NCI-H524 treated with DMSO at 0.1 percent for 48 hours (cell line): ENCODE data around the gene TPCN1.

ENCODE experiments used
- DNase-seq: peaks from one replicate; lab custom pipeline; 2025; lab: John Stamatoyannopoulos, UW

Gene TPCN1

GRCh38 chr12:113262710-113263109, 41.4 kb downstream of the TPCN1 start:
- DNase-seq, result no peak

DNA sequence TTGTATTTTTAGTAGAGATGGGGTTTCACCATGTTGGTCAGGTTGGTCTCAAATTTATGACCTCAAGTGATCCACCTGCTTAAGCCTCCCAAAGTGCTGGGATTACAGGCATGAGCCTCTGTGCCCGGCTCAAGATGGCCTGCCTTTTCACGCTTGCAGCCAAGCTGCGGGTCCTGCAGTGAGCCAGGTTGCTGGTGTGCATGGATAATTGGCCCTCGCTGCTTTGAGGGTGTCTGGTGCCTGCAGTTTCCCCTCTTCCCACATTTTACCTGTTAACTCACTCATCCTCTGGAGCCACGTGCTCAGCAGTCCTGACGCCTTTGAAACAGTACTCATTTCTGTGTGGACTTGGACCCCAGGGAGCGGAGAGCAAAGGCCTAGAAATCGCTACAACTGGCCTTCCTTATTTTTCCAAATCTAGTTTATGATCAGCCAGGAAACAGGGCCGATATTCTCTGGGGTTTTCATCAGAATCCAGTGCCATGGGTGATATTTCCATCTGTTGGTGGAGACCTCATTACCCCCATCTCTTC, 42.2 kb downstream of the TPCN1 start:
- peak; percentile 4 for DNase-seq

- DNase-seq, result no peak
Measured at GRCh38 chr12:113266106-113266895, 45.0 kb downstream of the TPCN1 start.

DNA sequence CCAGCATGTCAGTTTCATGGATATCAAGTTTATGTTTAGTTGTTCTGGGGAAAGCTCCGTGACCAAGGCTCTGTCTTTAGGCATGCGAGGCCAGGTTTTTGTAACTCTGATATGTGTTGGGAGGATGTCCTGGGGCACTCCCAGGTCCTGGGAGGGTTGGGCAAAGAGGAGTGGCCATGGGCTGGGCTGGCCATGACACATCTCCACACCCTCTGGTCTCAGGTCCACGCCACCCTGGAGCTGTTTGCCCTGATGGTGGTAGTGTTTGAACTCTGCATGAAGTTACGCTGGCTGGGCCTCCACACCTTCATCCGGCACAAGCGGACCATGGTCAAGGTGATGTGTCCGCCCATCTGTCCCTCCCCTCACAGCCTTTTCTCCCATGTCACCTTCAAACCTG, 46.4 kb downstream of the TPCN1 start:
- no peak for DNase-seq

DNA sequence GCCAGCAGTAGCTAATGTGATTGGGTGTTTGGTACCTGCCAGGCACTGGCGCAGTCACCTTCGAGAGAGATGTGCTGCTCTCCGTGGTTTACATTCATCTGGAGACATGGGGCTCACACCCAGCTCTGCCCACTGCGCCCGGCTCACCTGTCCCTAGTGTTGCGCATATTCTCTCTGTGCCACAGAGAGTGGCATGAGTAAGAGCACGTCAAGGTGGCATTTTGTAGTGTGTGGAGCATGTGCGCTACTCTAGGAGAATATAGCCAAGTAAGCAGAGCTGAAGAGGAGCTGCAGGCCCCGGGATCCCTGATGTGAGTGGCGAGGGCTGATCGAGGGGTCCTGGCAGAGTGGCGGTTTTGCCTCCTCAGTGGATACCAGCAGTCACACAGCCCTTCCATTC, 46.9 kb downstream of the TPCN1 start:
- DNase-seq, result no peak

DNA sequence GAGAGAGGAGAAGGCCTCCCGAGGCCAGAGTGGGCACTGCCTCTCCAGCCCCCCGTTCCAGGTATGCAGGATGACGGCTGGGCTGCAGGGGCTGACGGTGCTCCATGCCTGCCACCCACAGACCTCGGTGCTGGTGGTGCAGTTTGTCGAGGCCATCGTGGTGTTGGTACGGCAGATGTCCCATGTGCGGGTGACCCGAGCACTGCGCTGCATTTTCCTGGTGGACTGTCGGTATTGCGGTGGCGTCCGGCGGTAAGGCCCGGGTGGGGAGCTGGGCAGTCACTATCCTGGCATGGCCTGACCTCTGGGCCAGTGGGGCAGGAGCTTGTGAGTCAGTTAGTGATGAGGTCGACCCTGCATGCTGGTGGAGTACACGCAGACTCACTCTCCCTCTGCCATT, 47.4 kb downstream of the TPCN1 start:
- no peak for DNase-seq

GRCh38 chr12:113269257-113269943, 48.1 kb downstream of the TPCN1 start:
- no peak for DNase-seq

- DNase-seq, result no peak
Measured at GRCh38 chr12:113270709-113271009, 49.4 kb downstream of the TPCN1 start.

GRCh38 chr12:113271466-113271852, 50.2 kb downstream of the TPCN1 start:
- no peak for DNase-seq

- DNase-seq, result no peak
Measured at GRCh38 chr12:113271853-113272561, 50.7 kb downstream of the TPCN1 start.

GRCh38 chr12:113273053-113273725, 51.9 kb downstream of the TPCN1 start:
- DNase-seq, result no peak

DNA sequence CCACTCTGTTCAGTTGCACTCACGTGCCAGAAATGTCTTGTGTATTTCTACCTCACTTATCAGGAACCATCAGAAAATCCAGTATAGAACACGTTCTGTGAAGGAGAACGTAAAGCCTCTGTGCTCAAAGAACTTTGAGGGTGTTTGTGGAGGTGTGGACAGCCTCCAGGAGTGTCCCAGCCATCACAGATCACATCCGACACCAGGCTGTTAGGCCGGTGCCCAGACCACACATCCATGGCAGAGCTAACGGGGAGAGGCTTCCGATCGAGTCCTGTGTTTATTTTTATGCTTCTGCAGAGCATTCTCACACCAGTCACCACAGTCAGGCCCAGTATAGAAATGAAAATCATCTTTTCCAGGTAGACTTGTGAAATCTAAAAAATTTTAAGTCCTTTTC, 53.6 kb downstream of the TPCN1 start:
- no peak for DNase-seq

GRCh38 chr12:113276306-113276705, 55.0 kb downstream of the TPCN1 start:
- DNase-seq, result no peak

DNA sequence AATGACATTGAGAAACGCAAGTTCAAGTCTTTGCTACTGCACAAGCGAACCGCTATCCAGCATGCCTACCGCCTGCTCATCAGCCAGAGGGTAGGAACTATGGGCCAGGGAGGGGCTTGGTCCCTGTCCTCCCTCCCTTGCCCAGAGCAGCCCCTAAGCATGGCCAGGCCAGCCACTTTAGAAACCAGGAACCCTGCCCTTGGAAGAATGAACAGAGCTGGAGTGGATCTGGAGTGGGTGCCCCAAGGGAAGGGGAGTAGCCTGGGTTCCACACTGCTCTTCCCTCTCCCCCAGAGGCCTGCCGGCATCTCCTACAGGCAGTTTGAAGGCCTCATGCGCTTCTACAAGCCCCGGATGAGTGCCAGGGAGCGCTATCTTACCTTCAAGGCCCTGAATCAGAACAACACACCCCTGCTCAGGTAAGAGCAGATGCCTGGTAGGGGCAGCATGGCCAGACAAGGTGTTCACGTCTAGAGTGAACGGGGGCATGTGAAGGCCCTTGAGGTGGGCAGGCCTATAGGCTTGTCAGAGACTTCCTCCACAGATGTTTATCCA, 55.8 kb downstream of the TPCN1 start:
- no peak for DNase-seq

GRCh38 chr12:113277511-113277910, 56.2 kb downstream of the TPCN1 start:
- DNase-seq, result no peak

GRCh38 chr12:113278141-113278540, 56.9 kb downstream of the TPCN1 start:
- no peak for DNase-seq

DNA sequence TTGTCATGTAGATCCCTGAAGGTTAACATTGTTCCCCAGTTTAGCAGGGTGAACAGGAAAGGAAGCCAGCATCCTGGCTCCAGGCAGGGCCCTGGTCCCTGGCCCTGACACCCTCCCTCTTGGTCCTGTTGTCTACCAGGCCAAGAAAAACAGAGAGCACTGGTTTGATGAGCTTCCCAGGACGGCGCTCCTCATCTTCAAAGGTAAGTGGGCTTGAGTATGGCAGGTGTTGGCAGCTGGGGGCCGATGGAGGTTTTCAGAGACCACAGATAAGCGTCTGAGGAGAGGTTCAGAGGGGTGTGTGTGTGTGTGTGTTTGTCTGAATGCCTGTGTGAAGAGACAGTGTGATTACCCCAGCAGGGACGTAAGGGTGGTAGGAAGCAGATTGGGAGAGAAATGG, 57.4 kb downstream of the TPCN1 start:
- DNase-seq, result no peak

DNA sequence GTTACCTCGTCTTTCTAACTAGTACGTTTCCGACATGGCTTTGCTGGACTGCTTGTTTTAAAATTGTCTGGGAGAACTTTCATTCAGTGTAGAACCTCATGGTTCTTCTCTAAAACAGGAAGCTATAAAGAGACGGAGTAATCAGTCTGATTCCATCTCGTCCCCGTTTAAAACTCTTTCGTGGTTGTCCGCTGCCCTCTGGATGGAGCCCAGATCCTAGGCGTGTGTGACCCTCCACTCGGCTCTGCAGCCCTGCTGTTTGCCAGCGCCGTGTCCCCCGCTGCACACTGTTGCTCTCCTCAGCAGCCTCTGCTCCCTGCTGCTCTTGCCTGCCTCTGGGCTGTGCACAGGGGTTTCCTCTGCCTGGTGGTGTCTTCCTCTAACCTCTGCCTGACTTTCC, 63.5 kb downstream of the TPCN1 start:
- DNase-seq, result no peak

DNA sequence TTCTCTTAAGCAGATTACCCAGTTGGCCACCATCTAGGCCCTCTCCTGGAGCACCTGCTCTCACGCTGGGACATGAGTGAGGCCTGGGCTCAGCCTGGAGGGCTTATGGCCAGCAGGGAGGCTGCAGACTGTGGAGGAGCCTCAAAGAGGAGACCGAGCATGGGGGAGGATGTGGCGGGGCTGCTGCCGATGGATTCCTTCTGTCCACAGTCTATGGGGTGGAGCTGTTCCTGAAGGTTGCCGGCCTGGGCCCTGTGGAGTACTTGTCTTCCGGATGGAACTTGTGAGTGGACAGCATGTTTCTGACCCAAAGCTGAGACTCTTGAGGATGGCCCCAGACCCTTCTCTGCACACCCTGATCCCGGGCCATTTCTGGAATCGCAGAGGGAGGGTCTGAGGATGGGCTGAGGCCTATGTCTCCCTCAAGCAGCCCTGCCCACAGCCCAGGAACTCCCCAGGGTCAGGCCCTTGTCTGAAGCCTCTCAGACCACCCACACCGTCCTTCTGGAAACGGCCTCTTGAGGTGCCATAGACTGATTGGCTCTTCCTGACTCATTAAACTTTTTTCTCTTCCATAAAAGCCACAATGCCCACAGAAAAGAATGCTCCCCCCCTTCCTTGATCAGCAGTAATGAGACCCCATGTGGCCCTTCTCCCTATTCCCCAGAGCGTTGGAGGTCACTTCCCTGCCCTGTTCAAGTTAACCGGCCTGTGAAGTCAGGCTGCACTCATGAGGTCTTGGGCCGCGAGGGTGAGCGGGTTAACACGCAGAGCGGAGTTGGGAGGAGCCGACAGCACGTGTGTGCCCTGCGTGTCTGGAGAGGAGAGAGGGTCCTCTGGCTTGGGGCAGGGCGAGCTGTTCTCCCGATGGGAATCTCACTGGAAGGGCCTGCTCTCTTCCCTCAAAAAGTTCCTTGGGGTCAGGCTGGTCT, 64.7 kb downstream of the TPCN1 start:
- no peak for DNase-seq

DNA sequence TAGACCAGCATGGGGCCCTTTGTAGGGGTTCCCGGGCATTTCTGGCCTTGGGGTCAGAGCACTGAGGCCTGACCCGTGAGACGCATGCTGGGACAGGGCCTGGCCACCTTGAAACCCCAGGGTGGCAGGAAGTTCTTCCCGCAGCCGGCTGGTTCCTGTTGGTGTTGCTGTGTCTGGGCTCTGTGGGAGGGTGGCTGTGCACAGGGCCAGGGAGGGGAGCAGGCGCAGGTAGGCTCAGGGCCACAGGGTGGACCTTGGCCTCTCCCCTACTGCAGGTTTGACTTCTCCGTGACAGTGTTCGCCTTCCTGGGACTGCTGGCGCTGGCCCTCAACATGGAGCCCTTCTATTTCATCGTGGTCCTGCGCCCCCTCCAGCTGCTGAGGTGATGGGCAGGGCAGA, 65.4 kb downstream of the TPCN1 start:
- no peak for DNase-seq
